GM19452 (cell line): ENCODE data around the gene PARG.
"Not testable (repeated sequence)": the region's sequence is repeated elsewhere in the genome, so short reads cannot be mapped to it uniquely, and the experiment has no call there.

Source experiments
- ATAC-seq: cut with Tn5 transposase; IDR thresholded peaks from one replicate; pipeline ENCODE4 v1.9.1; 2021; ENCODE audit not compliant: unreplicated experiment

Gene PARG

GRCh38 chr10:49831352-49832035 lies 110.3 kb downstream of the PARG start:
- no peak for ATAC-seq

- no peak for ATAC-seq
Observed at GRCh38 chr10:49830846-49831245, 111.0 kb downstream of the PARG start.

GRCh38 chr10:49830016-49830415 lies 111.8 kb downstream of the PARG start:
- no peak for ATAC-seq

GRCh38 chr10:49827297-49827696 lies 114.5 kb downstream of the PARG start:
- ATAC-seq: no peak

- ATAC-seq: no peak
Observed at GRCh38 chr10:49819234-49819958, 122.4 kb downstream of the PARG start.

GRCh38 chr10:49817845-49818244 lies 124.0 kb downstream of the PARG start:
- no peak for ATAC-seq

- no peak for ATAC-seq
Observed at GRCh38 chr10:49803988-49804387, 137.8 kb downstream of the PARG start.

- no peak for ATAC-seq
Observed at GRCh38 chr10:49798275-49798674, 143.6 kb downstream of the PARG start.

GRCh38 chr10:49791100-49791499 lies 150.7 kb downstream of the PARG start:
- no peak for ATAC-seq

GRCh38 chr10:49784681-49785080 lies 157.1 kb downstream of the PARG start:
- no peak for ATAC-seq

GRCh38 chr10:49783645-49784044 lies 158.2 kb downstream of the PARG start:
- ATAC-seq: no peak

- ATAC-seq: no peak
Observed at GRCh38 chr10:49781247-49781646, 160.6 kb downstream of the PARG start.

- ATAC-seq: no peak
Observed at GRCh38 chr10:49778197-49778596, 163.6 kb downstream of the PARG start.

- ATAC-seq: no peak
Observed at GRCh38 chr10:49776851-49777250, 165.0 kb downstream of the PARG start.

- ATAC-seq: no peak
Observed at GRCh38 chr10:49775014-49775413, 166.8 kb downstream of the PARG start.

GRCh38 chr10:49772944-49773343 lies 168.9 kb downstream of the PARG start:
- not testable (repeated sequence) for ATAC-seq

GRCh38 chr10:49771046-49771445 lies 170.8 kb downstream of the PARG start:
- ATAC-seq: not testable (repeated sequence)

GRCh38 chr10:49769692-49770091 lies 172.1 kb downstream of the PARG start:
- no peak for ATAC-seq

- ATAC-seq: no peak
Observed at GRCh38 chr10:49768731-49769130, 173.1 kb downstream of the PARG start.

GRCh38 chr10:49768329-49768728 lies 173.5 kb downstream of the PARG start:
- ATAC-seq: no peak
